GM10266 (cell line): ENCODE results near the gene ATXN10.

Experiments used
- DNase-seq: peaks from one replicate; pipeline ENCODE4 v3.0.0; 2012; ENCODE audit errors: extremely low spot score
- TF ChIP-seq, protein P1 (sequence below): IDR thresholded peaks from 2 replicates; pipeline ENCODE4 v1.5.1; 2012; ENCODE audit warnings: mild to moderate bottlenecking, low read depth; ENCODE audit not compliant: control insufficient read depth, insufficient read depth; ENCODE audit errors: missing control alignments

ATXN10 gene

DNA sequence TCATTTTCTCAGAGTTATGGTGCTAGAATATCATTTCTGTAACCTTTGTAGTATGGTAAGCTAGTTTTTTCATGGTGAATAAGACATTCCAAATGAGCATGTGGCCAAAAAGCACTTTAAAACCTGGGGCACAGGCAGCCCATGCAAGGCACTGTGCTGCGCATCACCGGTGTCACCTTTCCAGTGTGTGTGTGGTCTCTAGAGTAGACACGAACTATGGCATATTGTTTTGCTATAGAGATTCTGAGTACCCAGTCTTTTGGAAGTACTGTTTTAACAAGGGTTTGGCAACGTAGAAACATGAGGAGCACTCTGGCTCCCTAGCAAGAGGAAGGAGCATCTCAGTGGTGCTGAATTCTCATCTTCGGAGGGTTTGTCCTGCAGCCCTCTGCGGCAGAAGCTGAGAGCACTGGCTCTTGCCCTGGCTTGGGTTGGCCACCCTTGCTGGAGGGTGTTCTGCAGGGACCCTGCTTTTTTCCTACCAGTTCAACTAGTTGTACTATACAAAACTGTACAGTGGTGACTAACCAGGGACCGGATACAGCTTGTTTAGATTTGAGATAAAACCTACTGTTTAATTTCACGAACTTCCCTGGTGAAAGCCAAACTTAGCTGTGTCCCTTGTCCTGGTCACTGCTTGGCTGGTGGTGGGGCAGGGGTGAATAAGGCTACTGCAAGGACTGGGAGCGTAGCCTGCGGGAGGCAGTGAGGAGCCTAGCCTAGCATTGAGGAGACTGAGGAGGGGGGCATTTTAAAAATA lies 135.7 kb downstream of the ATXN10 start:
- DNase-seq = no peak
- TF ChIP-seq, protein P1, sequence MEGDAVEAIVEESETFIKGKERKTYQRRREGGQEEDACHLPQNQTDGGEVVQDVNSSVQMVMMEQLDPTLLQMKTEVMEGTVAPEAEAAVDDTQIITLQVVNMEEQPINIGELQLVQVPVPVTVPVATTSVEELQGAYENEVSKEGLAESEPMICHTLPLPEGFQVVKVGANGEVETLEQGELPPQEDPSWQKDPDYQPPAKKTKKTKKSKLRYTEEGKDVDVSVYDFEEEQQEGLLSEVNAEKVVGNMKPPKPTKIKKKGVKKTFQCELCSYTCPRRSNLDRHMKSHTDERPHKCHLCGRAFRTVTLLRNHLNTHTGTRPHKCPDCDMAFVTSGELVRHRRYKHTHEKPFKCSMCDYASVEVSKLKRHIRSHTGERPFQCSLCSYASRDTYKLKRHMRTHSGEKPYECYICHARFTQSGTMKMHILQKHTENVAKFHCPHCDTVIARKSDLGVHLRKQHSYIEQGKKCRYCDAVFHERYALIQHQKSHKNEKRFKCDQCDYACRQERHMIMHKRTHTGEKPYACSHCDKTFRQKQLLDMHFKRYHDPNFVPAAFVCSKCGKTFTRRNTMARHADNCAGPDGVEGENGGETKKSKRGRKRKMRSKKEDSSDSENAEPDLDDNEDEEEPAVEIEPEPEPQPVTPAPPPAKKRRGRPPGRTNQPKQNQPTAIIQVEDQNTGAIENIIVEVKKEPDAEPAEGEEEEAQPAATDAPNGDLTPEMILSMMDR = no peak

DNA sequence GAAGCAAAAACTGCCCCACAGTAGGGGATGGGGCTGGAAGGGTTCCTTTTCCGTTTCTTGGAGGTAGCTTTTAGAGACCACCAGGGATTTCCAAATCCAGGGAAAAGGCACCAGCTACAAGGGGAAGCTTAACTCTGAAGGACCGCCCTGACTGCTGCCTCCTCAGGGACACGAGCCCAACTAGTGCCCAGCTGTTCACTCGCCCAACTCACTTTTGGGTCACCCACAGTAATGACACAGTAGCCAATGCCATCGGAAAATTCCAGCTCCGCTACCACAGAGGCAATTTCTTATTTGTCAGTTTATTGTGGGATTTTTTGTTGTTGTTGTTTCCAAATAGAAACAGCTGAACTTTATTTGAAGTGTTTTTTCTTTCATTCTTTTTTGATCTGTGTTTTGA lies 141.3 kb downstream of the ATXN10 start:
- TF ChIP-seq, protein P1 = no peak

DNA sequence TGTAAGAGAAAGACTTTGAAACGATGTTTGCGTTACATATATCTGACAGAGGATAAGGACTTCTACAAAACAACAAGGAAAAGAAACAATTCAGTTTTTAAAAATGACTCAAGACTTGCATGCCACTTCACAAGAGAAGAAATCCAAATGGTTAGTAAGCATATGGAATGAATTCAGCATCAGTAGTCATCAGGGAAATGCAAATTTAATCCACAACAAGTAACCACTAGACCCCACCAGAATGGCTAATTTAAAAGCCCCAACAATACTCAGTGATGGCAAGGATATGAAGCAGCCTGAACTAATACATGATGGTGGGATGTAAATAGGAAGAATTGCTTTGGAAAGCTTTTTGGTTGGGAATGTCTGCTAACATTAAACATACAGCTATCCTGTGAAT lies 142.6 kb downstream of the ATXN10 start:
- DNase-seq = no peak

More for the DNA sequence above, 141.3 kb downstream of the ATXN10 start:
- no peak for DNase-seq

DNA sequence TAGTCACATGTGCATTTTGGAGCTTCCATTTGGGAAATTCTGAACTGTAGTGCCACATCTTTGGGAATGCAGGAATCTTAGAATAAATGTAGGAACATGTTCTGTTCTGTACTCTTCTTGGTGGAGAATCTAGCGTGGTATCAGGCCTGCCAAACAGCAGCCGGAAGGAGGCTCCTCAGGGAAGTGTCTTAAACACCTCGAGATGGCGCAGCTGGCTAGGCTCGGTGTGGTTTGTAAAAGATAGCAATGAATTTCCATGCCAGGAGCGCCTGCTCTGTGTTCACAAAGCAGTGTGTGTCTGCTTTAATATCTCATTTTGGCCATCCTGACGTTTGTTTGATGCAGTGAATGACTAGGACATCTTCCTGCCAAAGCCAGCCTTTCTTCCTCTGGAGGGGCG lies 145.1 kb downstream of the ATXN10 start:
- no peak for DNase-seq
- TF ChIP-seq, protein P1 = no peak

More for the DNA sequence above, 142.6 kb downstream of the ATXN10 start:
- TF ChIP-seq, protein P1 = no peak

DNA sequence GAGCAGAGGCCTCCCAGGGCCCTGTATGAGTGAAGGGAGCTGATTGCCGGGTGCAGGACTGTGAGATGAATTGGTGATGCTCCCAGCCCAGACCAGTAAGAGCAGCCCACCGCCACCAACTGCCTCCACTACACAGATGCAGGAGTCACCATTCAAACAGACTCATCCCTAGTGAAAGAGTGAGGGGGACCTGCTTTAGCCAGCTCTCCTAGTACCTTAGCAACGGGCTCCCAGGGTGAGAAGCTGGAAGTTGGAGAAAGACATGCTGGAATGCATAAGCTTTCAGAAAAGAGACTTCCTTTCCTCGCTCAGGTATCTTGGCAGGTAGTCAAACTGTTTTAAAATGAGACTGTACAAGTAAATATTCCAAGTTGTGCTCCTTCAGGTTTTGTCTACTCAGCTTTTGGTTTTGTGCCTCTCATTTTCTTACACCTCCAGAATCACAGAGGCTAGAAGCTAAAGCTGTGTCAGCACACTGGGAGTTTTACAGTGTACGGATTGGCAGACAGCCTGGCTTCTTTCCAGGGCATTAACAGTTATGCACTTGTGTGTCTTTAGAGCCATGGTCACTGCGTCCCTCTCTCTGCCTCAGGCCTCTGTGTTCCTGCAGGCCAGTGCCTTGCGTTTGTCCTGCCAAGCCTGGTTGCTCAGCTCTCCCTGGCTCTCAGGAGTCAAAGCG lies 146.2 kb downstream of the ATXN10 start:
- DNase-seq = no peak
- TF ChIP-seq, protein P1 = no peak

DNA sequence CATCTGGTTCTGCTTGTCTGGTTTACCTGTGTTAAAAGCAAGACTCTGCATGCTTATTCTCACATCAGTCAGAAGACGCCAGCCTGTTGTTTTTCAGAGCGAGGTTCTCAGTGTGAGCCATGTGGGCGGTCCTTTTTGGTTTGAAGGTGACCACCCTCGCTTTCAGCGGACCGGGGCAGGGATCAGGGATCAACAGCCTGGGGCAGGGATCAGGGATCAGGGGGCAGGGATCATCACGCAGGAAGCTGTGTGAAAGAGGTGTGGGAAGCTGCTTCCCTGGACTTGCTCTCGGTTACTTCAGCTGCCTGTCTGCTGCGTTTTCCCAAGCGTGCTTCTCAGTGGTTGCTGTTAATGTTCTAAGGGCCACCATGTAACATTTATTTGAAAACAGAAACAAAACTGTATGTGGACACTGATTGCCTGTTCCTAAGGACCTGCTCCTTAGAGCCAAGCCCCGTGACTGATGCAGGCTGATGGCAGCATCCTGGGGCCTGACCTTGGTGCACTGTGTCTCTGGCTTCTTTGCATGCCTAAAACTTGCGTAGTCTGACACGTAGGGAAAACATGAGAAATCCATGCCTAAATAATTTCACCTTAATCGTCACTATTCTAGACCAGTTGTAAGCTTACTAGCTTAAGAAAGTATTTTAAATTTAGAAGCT lies 146.9 kb downstream of the ATXN10 start:
- DNase-seq = no peak

More for the DNA sequence above, 146.9 kb downstream of the ATXN10 start:
- TF ChIP-seq, protein P1 = no peak
